GM18505 (cell line): ENCODE data around the gene FRMD3.
A peak's percentile ranks its signal among the peaks of the same experiment; 100 is the strongest.

Experiments used
- ATAC-seq: cut with Tn5 transposase; IDR thresholded peaks from one replicate; pipeline ENCODE4 v1.9.1; 2021; ENCODE audit not compliant: unreplicated experiment
- POLR2A ChIP-seq: IDR thresholded peaks from 4 replicates; pipeline ENCODE4 v1.6.1; 2011; ENCODE audit warnings: borderline replicate concordance; ENCODE audit not compliant: insufficient read depth, insufficient read length; ENCODE audit errors: extremely low read depth

The FRMD3 gene

DNA sequence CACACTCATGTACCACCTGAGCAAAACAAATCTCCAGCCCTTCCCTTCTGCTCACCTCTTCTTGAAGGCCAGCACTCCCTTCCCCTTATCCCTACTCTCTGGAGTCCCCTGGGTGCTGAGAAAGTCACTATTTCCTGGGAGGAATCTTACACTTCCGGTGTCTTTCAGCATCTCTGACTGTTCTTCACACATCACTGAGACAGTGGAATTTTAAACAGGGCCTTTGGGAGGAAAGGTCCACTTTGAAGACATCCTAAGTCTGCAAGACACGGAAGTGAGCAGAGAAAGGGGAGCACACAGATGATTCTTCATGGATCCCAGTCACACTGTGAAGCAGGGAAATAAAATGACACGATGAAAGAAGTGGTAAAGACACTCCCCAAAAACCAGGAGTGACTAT, 25.6 kb downstream of the FRMD3 start:
- no peak for ATAC-seq
- TF ChIP-seq POLR2A: no peak

DNA sequence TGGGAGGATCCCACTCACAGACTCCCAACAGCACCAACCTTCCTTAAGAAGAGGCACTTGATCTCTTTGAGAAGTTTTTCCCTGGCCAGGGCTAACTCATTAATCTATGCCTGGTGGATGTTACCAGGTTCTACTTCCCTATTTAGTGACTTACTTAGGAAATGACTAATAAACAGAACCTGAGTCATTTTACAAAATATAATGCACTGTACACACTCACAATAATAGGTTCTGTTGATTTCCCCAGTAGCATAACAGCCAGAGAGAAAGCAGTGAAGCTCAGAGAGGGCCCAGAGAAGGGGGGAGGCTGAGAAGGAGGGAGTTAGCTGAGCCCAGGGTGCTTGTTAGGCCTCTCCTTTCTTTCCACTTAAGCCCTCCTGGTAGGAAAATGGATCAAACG, 27.1 kb downstream of the FRMD3 start:
- no peak for TF ChIP-seq POLR2A
- peak; percentile 100 for ATAC-seq

- TF ChIP-seq POLR2A: no peak
- ATAC-seq: no peak
Observed at GRCh38 chr9:83509402-83509801, 28.8 kb downstream of the FRMD3 start.

- ATAC-seq: no peak
- TF ChIP-seq POLR2A: no peak
Observed at GRCh38 chr9:83508067-83508466, 30.1 kb downstream of the FRMD3 start.

DNA sequence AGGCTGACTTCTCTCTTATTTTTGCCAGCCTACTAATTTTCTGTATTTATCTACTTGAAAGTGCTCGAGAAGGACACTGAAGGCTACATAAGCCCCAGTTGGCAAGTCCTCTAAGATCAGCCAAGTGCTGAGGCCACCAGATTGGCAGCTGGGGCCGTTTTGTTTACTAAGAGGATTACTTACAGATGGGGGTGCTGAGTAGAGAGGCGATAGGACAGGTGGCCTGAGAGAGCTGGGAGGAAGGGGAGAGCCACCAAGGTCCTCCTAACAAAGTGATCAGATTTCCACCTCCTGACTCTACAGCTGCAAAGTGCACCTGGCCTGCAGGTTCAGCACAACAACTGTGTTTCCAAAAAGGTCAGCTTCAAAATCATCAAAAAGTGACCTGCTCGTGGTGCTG, 32.9 kb downstream of the FRMD3 start:
- ATAC-seq: no peak
- TF ChIP-seq POLR2A: no peak

- no peak for TF ChIP-seq POLR2A
- ATAC-seq: no peak
Observed at GRCh38 chr9:83503866-83504265, 34.3 kb downstream of the FRMD3 start.

- ATAC-seq: no peak
- no peak for TF ChIP-seq POLR2A
Observed at GRCh38 chr9:83501565-83501964, 36.6 kb downstream of the FRMD3 start.

DNA sequence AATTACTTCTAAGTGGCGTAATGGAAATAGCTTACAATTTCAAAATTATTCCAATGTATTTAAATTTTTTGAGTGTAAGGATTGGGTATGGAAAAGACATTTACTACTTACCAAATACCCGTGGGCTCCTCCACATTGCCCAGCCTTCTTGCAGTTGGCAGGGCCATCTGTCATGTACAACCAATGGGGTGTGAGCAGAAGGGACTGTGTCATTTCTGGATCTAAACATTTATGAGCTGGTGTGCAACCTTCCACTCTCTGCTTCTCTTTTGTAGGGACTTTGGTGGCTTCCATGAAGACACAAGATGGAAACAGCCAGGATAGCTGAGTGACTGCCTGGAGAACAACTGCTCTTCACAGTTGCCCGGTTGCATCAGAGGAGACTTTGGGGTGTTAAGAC, 40.8 kb downstream of the FRMD3 start:
- ATAC-seq: no peak
- no peak for TF ChIP-seq POLR2A

DNA sequence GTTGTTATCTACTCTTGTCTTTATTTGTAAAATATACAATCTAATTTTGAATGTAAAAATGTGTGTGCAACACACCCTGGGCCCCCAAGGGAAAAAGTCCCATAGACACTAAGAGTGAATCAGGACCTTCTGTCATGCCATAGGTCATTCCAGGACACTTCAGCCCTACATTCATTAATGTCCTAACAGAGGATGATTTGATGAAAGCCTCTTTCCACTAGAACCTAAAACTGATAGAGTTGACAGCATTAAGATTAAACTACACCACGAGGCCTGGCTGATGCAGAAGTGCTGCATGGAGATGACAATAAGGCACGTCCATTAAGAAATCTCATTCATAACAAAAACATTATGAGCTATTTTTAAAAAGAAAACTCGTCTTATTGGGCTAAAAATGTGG, 46.2 kb downstream of the FRMD3 start:
- TF ChIP-seq POLR2A: no peak
- no peak for ATAC-seq

GRCh38 chr9:83491413-83491812, 46.8 kb downstream of the FRMD3 start:
- TF ChIP-seq POLR2A: no peak
- no peak for ATAC-seq

- ATAC-seq: no peak
Observed at GRCh38 chr9:83489961-83490360, 48.2 kb downstream of the FRMD3 start.

GRCh38 chr9:83484990-83485389, 53.2 kb downstream of the FRMD3 start:
- no peak for ATAC-seq
- no peak for TF ChIP-seq POLR2A

More at GRCh38 chr9:83489961-83490360, 48.2 kb downstream of the FRMD3 start:
- TF ChIP-seq POLR2A: no peak

- TF ChIP-seq POLR2A: no peak
- no peak for ATAC-seq
Observed at GRCh38 chr9:83483223-83483622, 55.0 kb downstream of the FRMD3 start.

GRCh38 chr9:83479765-83480164, 58.4 kb downstream of the FRMD3 start:
- ATAC-seq: no peak
- TF ChIP-seq POLR2A: no peak

- no peak for TF ChIP-seq POLR2A
- no peak for ATAC-seq
Observed at GRCh38 chr9:83477571-83477970, 60.6 kb downstream of the FRMD3 start.

GRCh38 chr9:83477120-83477519, 61.1 kb downstream of the FRMD3 start:
- ATAC-seq: no peak
- no peak for TF ChIP-seq POLR2A

- no peak for ATAC-seq
- no peak for TF ChIP-seq POLR2A
Observed at GRCh38 chr9:83476513-83476912, 61.7 kb downstream of the FRMD3 start.

DNA sequence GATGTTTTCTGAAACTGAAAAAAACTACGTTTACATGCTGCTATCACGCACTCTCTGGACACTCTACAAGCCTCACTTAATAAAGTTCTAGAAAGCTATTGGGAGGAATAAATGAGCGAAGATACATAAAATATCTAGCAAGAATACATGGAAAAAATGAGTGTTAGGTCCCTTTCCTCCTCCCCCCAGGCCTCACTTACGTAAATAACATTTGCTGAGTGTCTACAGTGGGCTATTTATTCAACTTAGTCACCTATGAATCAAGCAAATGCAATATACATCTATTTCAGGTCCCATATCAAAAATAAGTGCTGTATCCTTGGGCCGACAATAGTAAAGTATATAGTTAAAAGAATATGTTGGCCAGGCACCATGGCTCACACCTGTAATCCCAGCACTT, 62.5 kb downstream of the FRMD3 start:
- no peak for TF ChIP-seq POLR2A
- ATAC-seq: no peak
